Astrocyte of the spinal cord (primary cell): Measurements from ENCODE around the gene OR52N1.

Experiments
- DNase-seq: peaks from one replicate; pipeline ENCODE4 v3.0.0; 2011; ENCODE audit warnings: low read depth, low spot score
- H3K4me3 ChIP-seq: 2 replicates; pipeline ENCODE4 v1.5.1; 2011; ENCODE audit warnings: low read depth, mild to moderate bottlenecking, low read length, moderate library complexity
- CTCF ChIP-seq: IDR thresholded peaks from 2 replicates; pipeline ENCODE4 v1.5.1; 2012; ENCODE audit warnings: low read depth, mild to moderate bottlenecking, low read length, inconsistent platforms
- in situ Hi-C: cut with HindIII; loops from 2 replicates; pipeline ENCODE4 v1.10.0; 2017; ENCODE audit warnings: low sequenced_read_pairs

OR52N1 gene

GRCh38 chr11:5783255-5783654 is 7.8 kb downstream of the OR52N1 start, which contains the start of gene OR52N5:
TSS of gene OR52N5 (minus strand) at chr11:5783355. CDS start at chr11:5778634, 4,721 bp downstream.
- TF ChIP-seq CTCF: no peak
- no peak within 1 kb of the TSS for H3K4me3 ChIP-seq
- DNase-seq: no peak
- in situ Hi-C loops: no loop called here

- H3K4me3 ChIP-seq: no peak overlapping the region
- no peak for TF ChIP-seq CTCF
- in situ Hi-C loops: no loop called here
- DNase-seq: no peak
Observed at GRCh38 chr11:5767056-5767455, 24.0 kb downstream of the OR52N1 start.

GRCh38 chr11:5753943-5754342 is 37.1 kb downstream of the OR52N1 start, which contains the start of gene OR52N4:
TSS of gene OR52N4 (plus strand) at chr11:5754243. CDS start at chr11:5754741, 498 bp downstream.
- DNase-seq: no peak
- TF ChIP-seq CTCF: no peak
- H3K4me3 ChIP-seq: no peak within 1 kb of the TSS
- in situ Hi-C loops: no loop called here

- TF ChIP-seq CTCF: no peak
- DNase-seq: no peak
- in situ Hi-C loops: no loop called here
- no peak overlapping the region for H3K4me3 ChIP-seq
Observed at GRCh38 chr11:5749836-5750235, 41.2 kb downstream of the OR52N1 start.

- no peak for DNase-seq
- H3K4me3 ChIP-seq: no peak overlapping the region
- no peak for TF ChIP-seq CTCF
- in situ Hi-C loops: no loop called here
Observed at GRCh38 chr11:5746614-5747013, 44.5 kb downstream of the OR52N1 start.

GRCh38 chr11:5738431-5738830 is 52.6 kb downstream of the OR52N1 start:
- in situ Hi-C loops: no loop called here

More at GRCh38 chr11:5738431-5738830, 52.6 kb downstream of the OR52N1 start:
- TF ChIP-seq CTCF: no peak
- H3K4me3 ChIP-seq: no peak overlapping the region
- no peak for DNase-seq
